ENCODE data around the gene ASCL1. TPM values are rescaled to one million over a fixed set of nuclear protein-coding genes. Genes with fewer than 3 reads are reported as not detected.

ASCL1 gene
- total RNA-seq, 1 experiment from 2014 or later, result not detected

GRCh38 chr12:102959391-102959790 is 1.9 kb downstream of the ASCL1 start:
- no TSS peak for BruUV-seq (replicated peaks)
- no peaks in the 10 kb centered on the region for H3K36me3 Mint-ChIP-seq (ENCODE audit: insufficient read depth, unreplicated experiment)
- no peaks in the 10 kb centered on the region for H3K4me1 Mint-ChIP-seq (ENCODE audit: low read depth, unreplicated experiment)
- intact Hi-C loops (cut with micrococcal nuclease; ENCODE audit: unreplicated experiment), result loop anchor here (10.0 kb wide), 1 partner anchor 445 kb away; no protein-coding TSS in a partner anchor
- Histone ChIP-seq H3K4me1 (no peaks in the 10 kb centered on the region), H3K27me3 (replicated peaks; ENCODE audit: control insufficient read depth, insufficient read depth, low read length) (peaks cover 8% of the 10 kb centered on the region), H3K9me3 (no peaks in the 10 kb centered on the region), H3K36me3 (ENCODE audit: control insufficient read depth, insufficient read depth, low read length) (no peaks in the 10 kb centered on the region), H3K4me3 (ENCODE audit: low read depth, low read length) (no peak overlapping the region)
- CTCF ChIA-PET, result no interaction called here
- peaks cover 50% of the 10 kb centered on the region for H3K27me3 Mint-ChIP-seq (ENCODE audit: insufficient read depth, unreplicated experiment)
- H3K27ac Mint-ChIP-seq (ENCODE audit: unreplicated experiment), result no peak overlapping the region
- TF ChIP-seq, protein P1, sequence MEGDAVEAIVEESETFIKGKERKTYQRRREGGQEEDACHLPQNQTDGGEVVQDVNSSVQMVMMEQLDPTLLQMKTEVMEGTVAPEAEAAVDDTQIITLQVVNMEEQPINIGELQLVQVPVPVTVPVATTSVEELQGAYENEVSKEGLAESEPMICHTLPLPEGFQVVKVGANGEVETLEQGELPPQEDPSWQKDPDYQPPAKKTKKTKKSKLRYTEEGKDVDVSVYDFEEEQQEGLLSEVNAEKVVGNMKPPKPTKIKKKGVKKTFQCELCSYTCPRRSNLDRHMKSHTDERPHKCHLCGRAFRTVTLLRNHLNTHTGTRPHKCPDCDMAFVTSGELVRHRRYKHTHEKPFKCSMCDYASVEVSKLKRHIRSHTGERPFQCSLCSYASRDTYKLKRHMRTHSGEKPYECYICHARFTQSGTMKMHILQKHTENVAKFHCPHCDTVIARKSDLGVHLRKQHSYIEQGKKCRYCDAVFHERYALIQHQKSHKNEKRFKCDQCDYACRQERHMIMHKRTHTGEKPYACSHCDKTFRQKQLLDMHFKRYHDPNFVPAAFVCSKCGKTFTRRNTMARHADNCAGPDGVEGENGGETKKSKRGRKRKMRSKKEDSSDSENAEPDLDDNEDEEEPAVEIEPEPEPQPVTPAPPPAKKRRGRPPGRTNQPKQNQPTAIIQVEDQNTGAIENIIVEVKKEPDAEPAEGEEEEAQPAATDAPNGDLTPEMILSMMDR (IDR thresholded peaks at IDR 0.05; ENCODE audit: insufficient read depth in 1 of 2, low read depth in 1 of 2, low read length in 1 of 2, severe bottlenecking in 1 of 2, unreplicated experiment in 1 of 2), result no peak
- H3K9me3 Mint-ChIP-seq (ENCODE audit: unreplicated experiment), result no peaks in the 10 kb centered on the region
- no peak overlapping the region for H3K4me3 Mint-ChIP-seq (ENCODE audit: unreplicated experiment)
- POLR2A ChIA-PET, result no interaction called here
- no peak for DNase-seq

DNA sequence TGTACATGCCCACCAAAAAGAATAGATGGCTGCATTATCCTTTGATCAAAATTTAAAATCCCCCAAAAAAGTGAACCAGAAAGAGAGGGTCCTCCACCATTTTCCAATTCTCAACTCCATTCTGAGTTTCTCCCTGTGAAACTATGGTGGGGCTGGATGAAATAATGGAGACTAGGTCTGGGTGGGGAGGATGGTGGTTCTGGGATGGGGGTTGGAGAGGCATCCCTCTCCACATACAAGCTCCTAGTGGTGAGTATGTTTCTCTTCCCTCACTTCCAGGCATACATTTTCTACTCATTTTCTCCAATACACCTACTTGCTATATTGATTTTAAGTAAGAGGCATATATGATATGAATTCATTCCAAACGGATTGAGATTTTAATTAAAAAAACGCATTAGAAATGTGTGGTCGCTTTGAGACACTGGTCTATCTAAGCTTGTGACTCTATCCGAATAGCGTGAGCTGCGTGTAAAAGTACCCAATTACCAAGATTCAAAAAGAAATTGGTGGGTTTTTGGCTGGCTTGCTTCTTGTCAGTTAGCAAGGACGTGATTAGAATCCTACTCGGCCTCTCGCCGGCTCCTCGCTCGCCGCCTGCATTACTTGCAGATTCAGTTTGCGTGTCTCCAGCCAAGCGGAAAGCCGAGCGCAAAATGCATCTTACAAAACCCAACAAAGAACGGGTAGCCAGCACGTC is 3.4 kb downstream of the ASCL1 start:
- Histone ChIP-seq H3K4me3 (ENCODE audit: low read depth, low read length) (no peak overlapping the region), H3K27me3 (replicated peaks; ENCODE audit: control insufficient read depth, insufficient read depth, low read length) (peaks cover 8% of the 10 kb centered on the region), H3K4me1 (no peaks in the 10 kb centered on the region), H3K9me3 (no peaks in the 10 kb centered on the region), H3K36me3 (ENCODE audit: control insufficient read depth, insufficient read depth, low read length) (no peaks in the 10 kb centered on the region)
- Mint-ChIP-seq H3K4me1 (ENCODE audit: low read depth, unreplicated experiment) (peaks cover 15% of the 10 kb centered on the region), H3K27me3 (ENCODE audit: insufficient read depth, unreplicated experiment) (peaks cover 49% of the 10 kb centered on the region), H3K36me3 (ENCODE audit: insufficient read depth, unreplicated experiment) (no peaks in the 10 kb centered on the region), H3K4me3 (ENCODE audit: unreplicated experiment) (no peak overlapping the region), H3K9me3 (ENCODE audit: unreplicated experiment) (no peaks in the 10 kb centered on the region), H3K27ac (ENCODE audit: unreplicated experiment) (no peak overlapping the region)
- POLR2A ChIA-PET, result no interaction called here
- DNase-seq, result no peak
- TF ChIP-seq, protein P1 (IDR thresholded peaks at IDR 0.05; ENCODE audit: insufficient read depth in 1 of 2, low read depth in 1 of 2, low read length in 1 of 2, severe bottlenecking in 1 of 2, unreplicated experiment in 1 of 2), result no peak
- CTCF ChIA-PET, result interaction anchor here (1.6 kb wide), 1 partner anchor 12 kb away, joined by 4 read pairs; no protein-coding TSS in a partner anchor
- no TSS peak for BruUV-seq (replicated peaks)
- intact Hi-C loops (cut with micrococcal nuclease; ENCODE audit: unreplicated experiment), result no loop called here

- Histone ChIP-seq H3K4me1 (no peaks in the 10 kb centered on the region), H3K36me3 (ENCODE audit: control insufficient read depth, insufficient read depth, low read length) (no peaks in the 10 kb centered on the region), H3K4me3 (ENCODE audit: low read depth, low read length) (no peak overlapping the region), H3K9me3 (no peaks in the 10 kb centered on the region), H3K27me3 (replicated peaks; ENCODE audit: control insufficient read depth, insufficient read depth, low read length) (peaks cover 8% of the 10 kb centered on the region)
- POLR2A ChIA-PET, result no interaction called here
- CTCF ChIA-PET, result interaction anchor here (1.6 kb wide), 1 partner anchor 13 kb away, joined by 4 read pairs; no protein-coding TSS in a partner anchor
- TF ChIP-seq, protein P1 (IDR thresholded peaks at IDR 0.05; ENCODE audit: insufficient read depth in 1 of 2, low read depth in 1 of 2, low read length in 1 of 2, severe bottlenecking in 1 of 2, unreplicated experiment in 1 of 2), result no peak
- Mint-ChIP-seq H3K36me3 (ENCODE audit: insufficient read depth, unreplicated experiment) (no peaks in the 10 kb centered on the region), H3K9me3 (ENCODE audit: unreplicated experiment) (no peaks in the 10 kb centered on the region), H3K27me3 (ENCODE audit: insufficient read depth, unreplicated experiment) (peaks cover 47% of the 10 kb centered on the region), H3K27ac (ENCODE audit: unreplicated experiment) (no peak overlapping the region), H3K4me3 (ENCODE audit: unreplicated experiment) (no peak overlapping the region), H3K4me1 (ENCODE audit: low read depth, unreplicated experiment) (peaks cover 17% of the 10 kb centered on the region)
- intact Hi-C loops (cut with micrococcal nuclease; ENCODE audit: unreplicated experiment), result no loop called here
- no peak for DNase-seq
- BruUV-seq (replicated peaks), result no TSS peak
Observed at GRCh38 chr12:102961466-102961855, 4.0 kb downstream of the ASCL1 start.

Measured in Caco-2 (cell line).